HepG2 (cell line): ENCODE measurements around the gene PDIA4. TPM values are rescaled to one million over a fixed set of nuclear protein-coding genes. Genes with fewer than 3 reads are reported as not detected.

ENCODE experiments used
- CC2D1A ChIP-seq: sonication (generic); formaldehyde crosslinking; IDR thresholded peaks from 2 replicates; pipeline ENCODE4 v1.8.1; 2023; ENCODE audit warnings: mild to moderate bottlenecking, missing genetic modification reagents
- HDAC6 ChIP-seq: fragments of 200-600 bp; sonication (generic); IDR thresholded peaks from 2 replicates; pipeline ENCODE4 v1.7.0; 2017; ENCODE audit warnings: mild to moderate bottlenecking, antibody characterized with exemption, low read length, low read depth
- IRF1 ChIP-seq: sonication (generic); formaldehyde crosslinking; IDR thresholded peaks from 2 replicates; pipeline ENCODE4 v1.4.0; 2020; ENCODE audit warnings: low read depth, mild to moderate bottlenecking, missing genetic modification reagents
- ISL2 ChIP-seq: sonication (generic); formaldehyde crosslinking; IDR thresholded peaks from 2 replicates; pipeline ENCODE4 v1.5.0; 2020; ENCODE audit warnings: missing genetic modification reagents
- KLF11 ChIP-seq: IDR thresholded peaks from 2 replicates; pipeline ENCODE4 v1.6.1; 2016; ENCODE audit warnings: missing compliant biosample characterization
- KMT2B ChIP-seq: IDR thresholded peaks from 2 replicates; pipeline ENCODE4 v1.6.1; 2016; ENCODE audit warnings: missing genetic modification reagents, missing compliant biosample characterization
- MXD4 ChIP-seq: IDR thresholded peaks from 2 replicates; pipeline ENCODE4 v1.6.1; 2016; ENCODE audit warnings: mild to moderate bottlenecking, missing biosample characterization, missing genetic modification reagents
- NFYB ChIP-seq: sonication (generic); formaldehyde crosslinking; IDR thresholded peaks from 2 replicates; pipeline ENCODE4 v1.4.0; 2020; ENCODE audit warnings: missing genetic modification reagents
- PHF5A ChIP-seq: IDR thresholded peaks from one replicate; pipeline ENCODE4 v1.6.1; 2018; ENCODE audit warnings: low read depth, missing genetic modification reagents; ENCODE audit not compliant: unreplicated experiment
- PLSCR1 ChIP-seq: sonication (generic); formaldehyde crosslinking; IDR thresholded peaks from 2 replicates; pipeline ENCODE4 v1.5.0; 2020; ENCODE audit warnings: missing genetic modification reagents, mild to moderate bottlenecking, borderline replicate concordance
- ZC3H4 ChIP-seq: sonication (generic); formaldehyde crosslinking; IDR thresholded peaks from 2 replicates; pipeline ENCODE4 v1.4.0; 2020; ENCODE audit warnings: missing genetic modification reagents, borderline replicate concordance
- ZMYM4 ChIP-seq: sonication (generic); formaldehyde crosslinking; IDR thresholded peaks from 2 replicates; pipeline ENCODE4 v1.8.1; 2023; ENCODE audit warnings: mild to moderate bottlenecking, missing genetic modification reagents
- ZNF205 ChIP-seq: IDR thresholded peaks from 2 replicates; pipeline ENCODE4 v1.6.1; 2018; ENCODE audit warnings: missing biosample characterization, missing genetic modification reagents
- ZNF281 ChIP-seq: sonication (generic); formaldehyde crosslinking; IDR thresholded peaks from 2 replicates; pipeline ENCODE4 v1.4.0; 2020; ENCODE audit warnings: missing genetic modification reagents, borderline replicate concordance
- ZNF282 ChIP-seq: fragments of 450-650 bp; IDR thresholded peaks from 2 replicates; pipeline ENCODE4 v1.6.1; 2018; ENCODE audit not compliant: partially characterized antibody
- ZNF329 ChIP-seq: sonication (generic); formaldehyde crosslinking; IDR thresholded peaks from 2 replicates; pipeline ENCODE4 v1.9.0; 2021; ENCODE audit warnings: low read depth, mild to moderate bottlenecking, missing genetic modification reagents
- ZNF335 ChIP-seq: sonication (generic); formaldehyde crosslinking; IDR thresholded peaks from 2 replicates; pipeline ENCODE4 v1.4.0; 2020; ENCODE audit warnings: missing genetic modification reagents
- ZNF432 ChIP-seq: sonication (generic); formaldehyde crosslinking; IDR thresholded peaks from 2 replicates; pipeline ENCODE4 v1.5.0; 2020; ENCODE audit warnings: missing genetic modification reagents, mild to moderate bottlenecking, borderline replicate concordance
- ZNF44 ChIP-seq: sonication (generic); formaldehyde crosslinking; IDR thresholded peaks from 2 replicates; pipeline ENCODE4 v1.5.1; 2020; ENCODE audit warnings: mild to moderate bottlenecking, missing genetic modification reagents
- ZNF441 ChIP-seq: sonication (generic); formaldehyde crosslinking; IDR thresholded peaks from 2 replicates; pipeline ENCODE4 v1.7.0; 2021; ENCODE audit warnings: missing genetic modification reagents, borderline replicate concordance
- ZNF704 ChIP-seq: sonication (generic); formaldehyde crosslinking; IDR thresholded peaks from 2 replicates; pipeline ENCODE4 v1.8.1; 2023; ENCODE audit warnings: mild to moderate bottlenecking, inconsistent platforms, moderate library complexity, missing genetic modification reagents, borderline replicate concordance
- ZNF724P ChIP-seq: sonication (generic); formaldehyde crosslinking; IDR thresholded peaks from 2 replicates; pipeline ENCODE4 v1.8.0; 2022; ENCODE audit warnings: missing genetic modification reagents, borderline replicate concordance
- ZNF761 ChIP-seq: sonication (generic); formaldehyde crosslinking; conservative IDR thresholded peaks from 2 replicates; pipeline ENCODE4 v1.4.0; 2020; ENCODE audit warnings: mild to moderate bottlenecking, missing genetic modification reagents
- polyA plus RNA-seq, 8 experiments: library from polyadenylated mRNA; depleted of rRNA in 3 of 8; stranded (reverse) in 7 of 8; unstranded in 1 of 8; fragments of >200 nt; fragmentation: Illumina TruSeq in 4 of 8; extraction: Trizol in 4 of 8; gene quantifications; 2 replicates each; pipeline versions ENCODE4 v1.2.1 to v1.2.3, GENCODE V29; 2011 to 2016; ENCODE audit warnings: low read depth in 4 of 8, missing spikeins in 1 of 8, mixed read lengths in 1 of 8; ENCODE audit not compliant: insufficient read depth in 1 of 8
- total RNA-seq, 5 experiments: library from RNA; depleted of rRNA; stranded (reverse); fragments of >200 nt; fragmentation: Illumina TruSeq; extraction: Trizol; gene quantifications; 2 replicates each; pipeline ENCODE4 v1.2.3, GENCODE V29; 2016; ENCODE audit warnings: low read depth in 1 of 5

The PDIA4 gene
- total and polyA plus RNA-seq, 2 of the 13 experiments (the other 11 are each of a cell fraction or from before 2014, with no cell fraction given) = 278 to 402 TPM

GRCh38 chr7:148983200-148984146, 44.8 kb downstream of the PDIA4 start (continued):
- TF ChIP-seq IRF1 (no peak), ZC3H4 (no peak), ZNF761 (CRISPR knock-in tag) (no peak), PLSCR1 (CRISPR knock-in tag) (no peak), MXD4 (CRISPR knock-in tag) (no peak), ZNF329 (no peak), ZNF432 (CRISPR knock-in tag) (no peak), PHF5A (CRISPR knock-in tag) (no peak), NFYB (CRISPR knock-in tag) (no peak), ZNF282 (no peak), ZNF335 (CRISPR knock-in tag) (no peak), KMT2B (CRISPR knock-in tag) (no peak), ISL2 (CRISPR knock-in tag) (peak; percentile 52), ZNF724P (CRISPR knock-in tag) (no peak), ZNF441 (CRISPR knock-in tag) (0 out of 2 replicates have a peak, but pooled peaks have one; percentile 27), ZNF205 (CRISPR knock-in tag) (no peak), ZMYM4 (CRISPR knock-in tag) (no peak), ZNF704 (CRISPR knock-in tag) (no peak), KLF11 (CRISPR knock-in tag) (no peak), CC2D1A (no peak), ZNF44 (0 out of 2 replicates have a peak, but pooled peaks have one; percentile 45), ZNF281 (CRISPR knock-in tag) (no peak), HDAC6 (no peak)
